GM19043 (cell line): Measurements from ENCODE around the gene SMARCB1.

Source experiments
- ATAC-seq: cut with Tn5 transposase; IDR thresholded peaks from one replicate; pipeline ENCODE4 v1.9.1; 2021; ENCODE audit warnings: low read depth; ENCODE audit not compliant: unreplicated experiment

The SMARCB1 gene

DNA sequence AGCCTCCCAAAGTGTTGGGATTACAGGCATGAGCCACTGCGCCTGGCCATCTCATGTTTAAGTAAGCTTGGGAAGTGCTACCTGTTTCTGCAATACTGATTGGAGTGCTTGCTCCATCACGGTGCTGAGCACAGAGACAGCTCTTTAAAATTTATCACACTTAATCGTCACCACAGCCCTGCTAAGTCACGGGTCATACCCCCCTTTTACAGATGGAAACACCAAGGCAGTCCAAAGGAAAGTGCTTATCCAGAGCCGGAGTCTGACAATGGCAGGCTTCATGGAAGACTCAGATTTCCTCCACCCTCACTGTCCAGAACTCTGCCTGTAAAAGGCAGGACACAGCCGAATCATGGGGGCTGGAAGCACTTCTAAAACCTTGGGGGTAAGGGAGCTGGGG, 26.7 kb upstream of the SMARCB1 start:
- ATAC-seq: no peak

DNA sequence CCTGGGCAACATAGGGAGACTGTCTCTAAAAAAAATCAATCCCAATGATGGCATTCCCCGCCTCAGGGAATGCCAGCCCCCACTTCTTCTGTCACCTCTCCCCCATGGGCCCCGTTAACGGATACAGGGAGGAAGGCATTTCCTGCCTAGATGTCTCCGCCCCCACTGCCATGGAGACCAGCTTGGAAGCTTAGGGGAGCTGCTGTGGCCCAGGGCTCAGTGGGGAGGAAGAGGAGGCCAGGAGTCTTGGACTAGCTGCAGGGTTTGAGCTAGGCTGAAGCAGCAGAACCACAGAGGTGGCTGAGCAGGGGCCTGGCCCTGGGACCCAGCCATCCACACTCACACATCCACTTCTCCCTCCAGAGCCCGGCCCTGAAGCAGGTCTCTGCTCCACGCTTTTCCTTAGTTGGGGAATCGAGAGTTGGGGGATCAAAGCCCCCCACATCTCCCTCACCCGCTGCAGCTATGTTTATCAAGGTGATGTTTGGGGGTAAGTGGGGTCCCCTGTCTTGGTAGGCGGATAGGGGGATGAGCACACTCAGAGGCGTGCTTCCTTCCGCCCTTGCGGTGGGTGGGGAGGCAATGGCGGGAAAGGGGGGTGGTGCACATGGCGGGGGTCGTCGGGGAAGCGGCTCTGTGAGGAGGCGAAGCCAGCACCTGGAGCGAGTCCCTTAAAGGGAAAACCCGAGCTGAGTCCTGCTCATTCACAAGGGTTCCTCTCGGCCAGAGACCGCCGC, 23.8 kb upstream of the SMARCB1 start, which contains the start of gene C22orf15:
TSS of gene C22orf15 (plus strand) at position 149 of the 737 bp plus-strand sequence. CDS start at position 466, 317 bp downstream.
- ATAC-seq: no peak

DNA sequence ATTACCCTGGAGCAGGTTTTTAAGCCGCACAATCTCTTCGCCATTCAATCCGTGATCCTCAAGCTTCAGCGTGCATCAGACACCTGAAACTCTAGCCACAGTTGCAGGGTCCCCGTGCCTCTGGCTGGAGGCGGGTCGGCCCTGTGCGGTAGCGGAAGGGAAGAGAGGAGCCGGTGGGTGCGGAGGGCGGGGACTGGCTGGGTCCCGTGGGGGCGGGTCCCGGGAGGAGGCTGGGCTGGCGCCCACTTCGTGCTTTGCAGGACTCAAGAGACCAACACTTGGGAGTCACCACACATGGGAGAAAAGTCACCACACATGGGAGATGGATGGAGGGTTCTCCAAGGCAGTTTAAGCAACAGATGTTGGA, 23.2 kb upstream of the SMARCB1 start:
- no peak for ATAC-seq

DNA sequence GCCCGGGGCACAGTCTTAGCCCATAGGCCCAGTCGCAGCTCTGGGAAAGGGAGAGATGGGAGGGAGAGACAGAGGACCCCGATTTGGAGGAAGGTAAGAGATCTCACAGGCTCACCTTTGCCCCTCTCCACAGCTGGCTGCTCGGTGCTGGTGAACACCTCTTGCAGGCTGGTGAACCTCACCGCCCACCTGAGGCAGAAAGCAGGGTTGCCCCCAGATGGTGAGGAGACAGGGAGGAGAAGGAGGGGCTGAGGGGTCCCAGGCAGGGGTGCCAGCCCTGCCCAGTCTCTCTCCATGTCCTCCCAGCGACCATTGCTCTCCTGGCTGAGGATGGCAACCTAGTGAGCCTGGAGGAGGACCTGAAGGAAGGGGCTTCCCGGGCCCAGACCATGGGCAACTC, 22.8 kb upstream of the SMARCB1 start:
- ATAC-seq: no peak

DNA sequence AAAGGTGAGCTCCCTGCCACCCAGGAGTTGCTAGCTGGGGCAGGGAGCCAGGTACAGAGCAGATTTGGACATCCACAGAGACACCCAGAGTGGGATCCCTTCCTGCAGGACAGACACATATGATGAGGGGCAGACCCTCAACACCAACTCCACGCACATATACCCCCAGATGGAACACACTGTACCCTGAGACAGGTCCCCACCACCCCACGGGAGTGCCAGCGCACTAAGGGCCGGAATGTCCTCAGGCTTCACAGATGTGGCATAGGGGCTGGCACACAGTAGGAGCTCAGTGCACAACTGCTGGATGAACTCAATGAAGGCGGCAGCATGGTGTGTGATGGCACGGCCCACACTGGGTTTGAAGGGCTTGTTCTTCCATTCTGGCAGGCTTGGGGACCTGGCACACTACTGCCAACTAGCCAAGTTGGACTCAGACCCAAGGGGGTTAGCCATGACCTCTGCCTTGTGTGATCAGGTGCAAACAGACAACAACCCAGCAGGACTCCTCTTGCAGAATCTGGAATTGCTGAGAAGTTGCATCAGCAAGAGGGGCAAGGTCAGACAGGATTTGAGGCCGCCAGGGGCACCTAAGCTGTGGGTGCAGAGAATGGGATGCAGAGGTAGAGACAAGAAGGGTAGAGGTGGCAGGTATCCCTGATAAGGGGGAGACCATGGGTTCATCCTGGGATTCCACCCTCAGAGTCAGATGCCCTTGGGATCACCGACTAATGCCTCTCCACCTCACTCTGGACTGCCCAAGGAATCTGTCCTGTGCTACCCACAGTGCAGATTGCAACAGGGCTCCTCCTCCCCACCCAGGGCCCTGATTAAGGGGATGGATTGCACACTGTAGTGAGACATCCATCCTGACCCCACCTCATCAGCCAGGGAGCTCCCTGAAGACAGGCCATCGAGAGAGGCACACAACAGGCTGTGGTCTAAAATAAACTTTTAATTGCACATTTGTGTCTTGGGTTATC, 21.6 kb upstream of the SMARCB1 start:
- ATAC-seq: no peak

DNA sequence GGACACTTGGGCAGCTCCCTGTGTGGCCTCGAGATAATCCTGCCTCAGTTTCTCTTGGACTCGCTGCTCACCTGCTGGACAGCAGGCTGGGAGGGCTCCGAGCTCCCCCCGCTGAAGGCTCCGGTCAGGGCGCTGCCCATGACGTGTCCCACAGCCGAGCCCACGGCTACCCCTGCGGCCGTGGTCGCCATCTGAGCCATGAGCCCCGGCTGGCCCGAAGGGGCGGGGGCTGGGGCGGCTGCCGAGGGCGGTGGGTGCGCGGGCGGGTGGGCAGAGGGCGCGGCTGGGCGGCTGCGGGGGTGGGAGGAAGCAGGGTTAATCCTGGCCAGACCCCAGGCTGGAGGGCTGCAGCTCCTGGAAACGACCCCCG, 19.5 kb upstream of the SMARCB1 start:
- no peak for ATAC-seq

DNA sequence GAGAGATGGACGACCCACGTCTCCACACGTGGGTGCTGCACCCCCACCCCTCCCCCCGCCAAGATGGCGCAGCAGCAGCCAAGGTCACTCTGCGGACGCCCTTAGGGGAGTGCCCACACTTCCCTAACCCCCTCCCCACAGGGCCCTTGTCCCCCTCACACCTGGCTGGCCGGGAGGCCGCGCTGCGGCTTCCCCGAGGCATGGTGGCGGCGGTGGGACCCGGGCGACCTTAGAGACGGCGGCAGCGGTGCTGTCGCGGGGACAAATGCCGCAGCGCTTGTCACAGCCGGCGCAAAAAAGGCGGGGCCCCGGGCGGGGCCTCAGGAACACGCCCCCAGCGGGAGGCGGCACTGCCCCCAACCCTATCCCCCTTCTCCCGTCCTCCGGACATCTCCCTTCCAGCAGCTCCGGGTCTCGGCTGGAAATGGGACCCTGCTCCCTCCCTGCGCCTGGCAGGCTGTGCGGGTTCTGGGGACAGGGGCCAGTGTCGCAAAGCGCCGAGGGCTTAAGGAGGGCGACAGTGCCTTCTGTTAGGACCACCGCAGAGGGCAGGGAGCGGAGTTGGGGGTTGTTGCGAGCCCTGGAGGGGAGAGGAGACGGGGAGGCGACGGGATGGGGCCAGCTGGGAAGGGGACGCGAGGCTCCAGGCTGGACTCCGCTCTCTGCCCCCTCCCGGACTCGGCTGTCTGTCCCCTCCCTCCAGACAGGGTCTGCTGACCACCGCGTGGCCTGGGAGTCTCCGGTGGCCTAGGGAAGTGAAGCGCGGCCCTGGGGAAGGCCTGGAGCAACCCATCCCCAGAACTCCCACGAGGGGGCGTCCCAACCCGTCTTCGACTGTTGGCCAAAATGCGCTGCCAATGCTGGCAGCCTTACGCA, 18.9 kb upstream of the SMARCB1 start, which contains the start of gene CHCHD10:
TSS of gene CHCHD10 (minus strand) at position 300 of the 876 bp plus-strand sequence. CDS start at position 202, 98 bp downstream.
- peak; percentile 44 for ATAC-seq

DNA sequence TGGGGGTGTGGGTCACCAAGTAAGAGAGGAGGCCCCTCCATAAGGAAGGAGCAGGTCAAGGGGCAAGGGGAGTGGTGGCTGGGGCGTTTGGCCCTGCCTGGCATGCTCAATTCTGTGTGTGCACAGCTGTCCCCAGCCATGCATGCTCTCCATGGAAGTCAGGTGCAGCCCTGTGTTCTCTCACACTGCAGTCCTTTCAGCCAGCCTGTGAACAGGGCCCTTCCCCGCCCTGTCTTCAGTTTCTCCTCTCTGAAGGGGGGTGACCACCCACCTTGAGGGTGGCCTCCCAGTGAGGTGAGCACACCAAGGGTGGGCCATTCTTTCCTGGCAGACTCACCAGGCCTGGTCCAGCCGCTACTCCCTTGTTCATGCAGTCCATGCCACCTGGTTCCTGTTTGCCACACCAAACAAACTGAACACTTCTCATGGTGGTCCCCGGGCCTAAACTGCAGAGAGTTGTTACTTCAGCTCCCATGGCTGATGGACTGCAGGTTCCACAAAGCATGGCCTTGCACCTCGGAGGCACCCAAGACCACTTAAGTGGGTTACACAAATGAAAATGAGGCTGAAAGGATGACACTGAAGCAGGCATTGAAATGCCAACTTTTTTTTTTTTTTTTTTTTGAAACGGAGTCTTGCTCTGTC, 17.3 kb upstream of the SMARCB1 start:
- no peak for ATAC-seq

DNA sequence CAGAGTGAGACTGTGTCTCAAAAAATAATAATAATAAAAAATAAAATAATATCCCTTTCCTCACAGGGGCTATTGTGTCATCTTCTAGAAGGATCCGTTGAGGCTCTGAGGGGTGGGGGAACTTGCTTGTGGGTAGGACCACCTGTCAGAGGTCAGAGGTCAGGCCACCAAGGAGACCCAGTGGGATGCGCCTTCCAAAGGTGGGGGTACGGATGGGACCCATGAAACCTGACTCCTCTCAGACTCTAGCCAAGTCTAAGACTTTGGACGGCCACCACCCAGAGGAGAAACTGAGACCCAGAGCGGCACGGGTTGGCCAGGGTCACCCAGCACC, 14.5 kb upstream of the SMARCB1 start:
- no peak for ATAC-seq

DNA sequence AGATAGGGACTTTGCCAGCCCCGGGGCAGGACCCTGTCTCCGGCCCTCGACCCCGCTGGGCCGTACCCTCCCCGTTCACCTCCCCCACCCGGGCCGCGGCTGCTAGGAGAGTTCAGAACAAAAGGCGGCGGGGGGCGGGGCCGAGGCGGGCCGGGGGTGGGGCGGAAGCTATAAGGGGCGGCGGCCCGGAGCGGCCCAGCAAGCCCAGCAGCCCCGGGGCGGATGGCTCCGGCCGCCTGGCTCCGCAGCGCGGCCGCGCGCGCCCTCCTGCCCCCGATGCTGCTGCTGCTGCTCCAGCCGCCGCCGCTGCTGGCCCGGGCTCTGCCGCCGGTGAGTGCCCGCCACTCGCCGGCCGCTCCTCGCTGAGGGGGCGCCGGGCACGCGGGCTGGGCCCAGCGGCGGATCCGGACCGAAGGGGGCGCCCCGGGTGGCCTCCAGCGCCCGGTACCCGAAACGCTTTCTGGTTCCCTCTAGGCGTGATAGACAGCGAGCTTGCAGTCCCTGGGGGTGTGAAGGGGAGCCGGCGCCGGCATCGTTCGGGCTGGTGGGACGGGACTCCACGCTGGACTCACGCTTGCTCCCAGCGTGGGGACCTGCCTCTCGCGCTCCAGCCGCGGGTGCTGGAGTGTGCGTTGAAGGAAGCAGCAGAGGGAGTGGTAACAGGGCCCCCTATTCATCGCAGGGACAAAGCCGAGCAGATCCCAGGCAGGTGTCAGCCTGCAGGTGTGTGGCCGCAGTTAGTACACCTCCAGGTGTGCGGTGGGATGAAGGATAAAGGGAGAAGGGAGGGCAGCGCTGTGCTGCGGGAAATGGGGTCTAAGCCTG, 13.9 kb upstream of the SMARCB1 start, which contains the start of gene MMP11:
TSS of gene MMP11 (plus strand) at position 201 of the 825 bp plus-strand sequence. CDS start at position 223, 22 bp downstream.
- no peak for ATAC-seq

DNA sequence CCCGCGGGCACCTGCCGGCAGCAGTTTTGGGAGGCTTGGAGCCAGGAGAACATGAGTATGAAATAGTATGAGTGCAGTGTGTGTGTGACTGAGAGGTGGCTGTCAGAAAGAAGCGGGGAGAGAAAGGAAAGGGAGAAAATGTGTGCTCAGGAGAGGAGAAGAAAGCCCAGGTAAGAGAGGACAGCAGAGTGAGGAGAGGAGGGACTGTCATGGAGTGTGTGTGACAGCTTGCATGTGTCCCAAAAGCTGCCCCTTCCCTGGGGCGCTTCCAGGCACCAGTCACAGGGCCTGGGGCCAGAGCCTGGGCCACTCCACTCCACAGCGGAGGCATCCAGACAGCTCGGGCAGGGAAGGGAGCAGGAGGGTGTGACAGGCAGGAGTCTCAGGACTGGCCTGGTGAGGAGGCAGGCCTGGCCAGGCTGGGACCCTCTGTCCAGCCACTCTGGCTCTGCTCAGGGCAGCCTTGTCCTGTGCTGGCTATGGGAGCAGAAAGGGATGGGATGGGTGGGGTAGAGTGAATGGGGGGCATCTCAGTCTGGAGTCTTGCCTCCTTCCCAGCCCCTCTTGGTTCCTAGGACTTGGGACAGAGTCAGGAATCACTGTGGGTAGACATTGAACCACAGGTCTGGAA, 13.2 kb upstream of the SMARCB1 start:
- ATAC-seq: no peak

DNA sequence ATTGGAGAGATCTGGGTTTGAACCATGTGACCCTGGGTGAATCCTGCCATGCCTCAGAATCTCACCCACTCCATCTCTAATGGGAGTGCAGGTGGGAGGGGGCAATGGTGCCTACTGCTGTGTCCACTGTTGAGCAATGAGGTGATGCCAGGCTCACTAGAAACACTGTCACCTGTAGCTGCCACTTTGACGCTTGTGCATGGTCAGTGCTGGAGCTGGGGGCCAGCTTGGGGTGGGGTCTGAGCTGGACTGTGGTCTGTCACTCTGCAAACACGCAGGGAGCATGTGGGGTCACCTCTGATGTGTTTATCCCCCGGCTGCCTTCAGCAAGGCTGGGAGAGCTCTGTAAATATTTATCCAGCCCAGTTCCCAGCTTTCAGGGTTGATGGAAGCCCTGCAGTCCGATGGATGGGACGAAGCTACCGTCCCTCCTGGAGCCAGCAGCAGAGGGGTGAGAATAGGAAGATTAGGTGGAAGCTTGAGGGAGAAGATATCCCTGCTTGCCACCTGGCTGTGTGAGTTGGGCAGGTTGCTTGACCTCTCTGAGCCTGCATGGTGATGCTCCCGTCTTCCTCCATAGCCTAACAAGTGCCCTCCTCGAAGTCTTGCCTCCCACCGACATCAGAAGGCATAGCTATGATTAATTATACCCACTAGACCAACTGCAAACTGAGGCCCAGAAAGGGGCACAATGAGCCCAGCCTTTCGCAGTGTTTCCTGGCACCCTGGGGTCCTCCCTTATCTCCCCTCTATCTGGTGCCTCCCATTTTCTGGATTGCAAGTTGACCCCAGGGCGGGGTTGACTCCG, 12.4 kb upstream of the SMARCB1 start:
- no peak for ATAC-seq

DNA sequence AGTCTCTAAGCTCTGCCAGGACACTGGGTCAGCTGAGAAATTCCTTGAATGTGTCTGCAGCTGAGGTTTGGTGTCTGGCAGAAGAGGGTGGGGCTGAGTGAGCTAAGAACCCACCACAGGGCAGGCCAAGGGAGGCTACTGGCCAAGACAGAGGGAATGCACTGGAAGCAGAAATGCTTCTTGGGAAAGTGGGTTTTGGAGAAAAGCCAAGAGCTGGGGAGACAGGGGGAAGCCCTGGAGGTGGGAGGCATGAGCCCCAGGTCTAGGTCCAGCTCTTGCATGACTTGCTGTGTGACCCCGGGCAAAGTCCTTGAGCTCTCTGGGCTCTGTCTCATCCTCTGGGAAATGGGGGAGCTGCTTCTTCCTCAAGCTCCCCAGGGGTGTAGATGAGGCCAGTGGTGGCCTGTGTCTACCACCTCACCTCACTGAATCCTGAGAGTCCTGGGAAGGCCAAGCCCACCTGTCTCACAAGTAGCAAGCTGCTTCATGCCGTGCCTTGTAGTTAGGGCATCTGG, 11.8 kb upstream of the SMARCB1 start:
- ATAC-seq: no peak

DNA sequence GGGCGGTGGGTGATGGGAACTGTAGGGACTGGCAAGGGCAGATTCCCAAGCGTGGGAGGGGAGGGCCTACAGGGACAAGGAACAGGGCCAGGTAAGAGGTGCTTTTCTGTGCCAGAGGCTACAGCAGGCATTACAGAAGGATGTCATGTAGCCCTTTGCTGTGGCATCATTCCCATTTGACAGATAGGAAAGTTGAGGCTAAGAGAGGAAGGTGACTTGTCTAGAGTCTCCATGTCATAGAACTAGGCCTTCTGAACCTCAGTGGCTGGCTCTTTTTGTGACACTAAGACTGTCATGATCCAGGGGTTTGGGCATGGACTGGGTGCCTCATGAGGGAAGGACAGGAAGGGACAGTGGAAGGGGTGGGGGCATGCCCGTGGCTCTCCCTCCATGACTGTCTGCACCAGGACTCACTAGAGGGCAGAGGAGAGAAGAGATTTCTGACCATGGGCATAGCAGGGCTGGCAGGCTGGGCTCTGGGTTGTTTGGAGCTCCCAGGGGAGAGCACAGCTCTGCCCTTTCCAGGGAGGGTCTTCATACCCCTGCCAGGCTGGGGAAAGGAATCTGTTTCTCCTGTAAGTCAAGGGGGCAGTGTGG, 10.9 kb upstream of the SMARCB1 start:
- no peak for ATAC-seq

DNA sequence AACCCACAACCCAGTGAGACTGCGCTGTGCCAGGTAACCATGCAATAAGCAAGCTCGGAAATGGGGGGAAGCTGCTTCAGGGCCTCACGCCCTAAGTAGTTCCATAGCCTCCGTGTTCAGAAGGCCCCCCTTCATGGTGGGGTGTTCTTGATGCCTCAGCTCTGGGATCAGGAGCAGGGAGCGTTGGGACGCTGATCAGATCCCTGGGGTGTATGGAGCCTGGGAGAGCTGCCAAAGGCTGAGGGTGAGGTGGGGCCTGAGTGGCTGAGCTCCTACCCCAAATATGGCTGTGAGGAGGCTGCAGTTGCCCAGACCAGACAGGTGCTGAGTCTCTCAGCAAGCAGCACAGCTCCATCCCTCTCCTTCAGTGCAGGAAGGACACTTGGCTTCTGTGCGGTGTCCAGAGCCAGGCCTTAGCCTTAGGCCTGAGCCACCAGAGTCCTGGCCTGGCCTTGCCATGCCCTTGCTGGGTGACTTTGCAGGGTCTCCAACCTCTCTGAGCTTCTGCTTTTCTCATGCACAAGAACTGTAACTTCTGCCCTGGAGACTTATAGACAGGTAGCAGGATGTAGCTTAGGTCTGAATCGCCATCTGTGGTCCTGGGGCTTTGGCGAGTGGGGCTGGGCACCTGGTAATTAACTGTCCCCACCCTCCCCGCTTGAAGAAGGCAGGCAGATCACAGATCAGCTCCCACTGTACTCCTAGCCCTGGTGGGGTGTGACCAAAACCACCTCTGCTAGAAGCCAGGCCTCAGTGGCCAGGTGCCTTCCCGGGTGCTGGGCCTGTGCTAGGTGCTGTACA, 8.8 kb upstream of the SMARCB1 start:
- no peak for ATAC-seq

DNA sequence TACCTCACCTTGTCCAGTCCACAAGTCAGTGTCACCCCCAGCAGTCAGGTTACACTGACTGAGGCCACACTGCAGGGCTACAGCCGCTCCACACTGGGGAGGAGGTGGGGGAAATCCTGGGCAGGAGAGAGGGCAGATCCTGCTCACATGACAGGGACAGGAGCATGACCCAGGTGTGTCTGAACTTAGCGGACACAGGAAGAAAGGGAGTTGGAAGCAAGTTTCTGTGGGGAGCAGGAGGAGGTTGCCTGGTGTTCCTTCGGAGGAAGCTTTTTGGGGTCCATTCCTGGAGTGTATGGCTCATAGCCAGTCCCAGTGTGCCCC, 8.2 kb upstream of the SMARCB1 start:
- no peak for ATAC-seq

DNA sequence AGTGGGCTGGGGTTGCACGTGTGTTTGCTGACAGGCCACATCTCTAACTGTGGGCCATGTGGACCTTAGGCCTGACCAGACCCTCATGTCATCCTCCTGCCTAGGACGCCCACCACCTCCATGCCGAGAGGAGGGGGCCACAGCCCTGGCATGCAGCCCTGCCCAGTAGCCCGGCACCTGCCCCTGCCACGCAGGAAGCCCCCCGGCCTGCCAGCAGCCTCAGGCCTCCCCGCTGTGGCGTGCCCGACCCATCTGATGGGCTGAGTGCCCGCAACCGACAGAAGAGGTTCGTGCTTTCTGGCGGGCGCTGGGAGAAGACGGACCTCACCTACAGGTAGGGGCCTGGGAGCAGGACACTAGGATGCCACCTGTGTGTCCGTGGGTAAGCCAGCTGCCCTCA, 7.7 kb upstream of the SMARCB1 start:
- no peak for ATAC-seq
